Stromal cell of bone marrow (primary cell): ENCODE measurements around the gene CRYBG3.

Source experiments
- DNase-seq: peaks from one replicate; pipeline ENCODE4 v3.0.0-alpha.2; 2012; ENCODE audit warnings: low read depth

Gene CRYBG3

GRCh38 chr3:97974996-97975395 lies 153.2 kb downstream of the CRYBG3 start:
- no peak for DNase-seq

DNA sequence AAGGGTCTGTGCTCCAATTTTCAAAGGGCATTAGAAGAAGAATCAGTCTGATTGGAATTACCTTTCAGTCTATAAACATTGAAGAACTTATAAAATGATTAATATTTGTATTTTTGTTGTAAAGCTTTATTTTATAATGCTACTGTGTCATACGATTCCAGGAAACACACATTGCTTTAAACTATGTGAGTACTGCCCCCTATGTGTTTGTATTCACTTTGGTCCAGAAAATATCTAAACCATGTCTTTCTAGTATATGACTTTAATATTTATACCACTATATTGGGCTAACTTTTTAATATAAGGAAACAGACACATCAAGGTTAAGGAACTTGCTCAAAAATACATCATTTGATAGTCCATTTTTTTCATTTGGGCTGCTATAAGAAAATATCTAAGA lies 153.7 kb downstream of the CRYBG3 start:
- DNase-seq, result no peak

DNA sequence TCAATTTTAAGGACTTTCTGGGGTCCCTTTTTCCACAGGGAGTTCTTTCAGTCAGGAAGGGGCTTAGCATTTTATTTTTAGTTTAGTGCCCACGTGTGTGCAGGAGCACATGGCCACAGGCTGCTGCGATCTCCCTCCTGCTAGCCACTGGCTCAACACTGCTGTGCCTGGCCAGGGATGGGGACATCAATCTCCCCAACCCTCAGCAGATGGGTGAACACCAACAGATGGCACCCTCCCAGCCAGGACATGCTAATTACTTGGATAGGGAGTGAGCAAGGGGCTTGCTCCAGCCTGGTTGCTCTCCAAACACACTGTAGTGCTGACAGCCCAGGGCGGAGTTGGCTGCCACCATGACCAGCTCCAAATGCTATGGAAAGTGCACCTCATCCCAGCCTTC lies 157.8 kb downstream of the CRYBG3 start:
- DNase-seq, result no peak

GRCh38 chr3:97981886-97982285 lies 160.1 kb downstream of the CRYBG3 start:
- DNase-seq, result no peak

DNA sequence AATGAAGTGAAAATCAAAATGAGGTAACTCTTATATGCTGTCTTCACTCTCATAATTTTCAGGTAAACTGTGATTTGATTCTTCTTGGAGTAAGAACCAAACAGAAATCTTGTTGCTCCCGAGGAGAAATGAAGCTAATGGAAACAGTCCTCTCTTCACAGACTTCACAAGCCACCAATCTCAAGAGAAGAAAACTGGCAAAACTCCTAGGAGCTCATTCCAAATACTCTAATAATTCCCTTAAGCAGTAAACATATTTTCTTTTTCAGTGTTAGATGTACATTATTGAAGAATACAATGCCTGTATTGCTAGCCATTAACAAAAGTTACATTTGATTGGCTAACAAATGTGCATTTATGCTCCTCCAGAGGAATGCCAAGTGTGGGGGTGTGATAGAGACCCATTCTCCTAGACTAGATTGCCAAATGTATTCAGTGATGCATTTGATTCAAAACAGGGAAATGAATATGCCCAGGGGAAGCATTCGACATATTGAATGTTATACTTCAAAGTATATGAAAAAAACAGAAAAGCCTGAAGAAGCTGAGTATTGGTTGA lies 162.2 kb downstream of the CRYBG3 start:
- no peak for DNase-seq

DNA sequence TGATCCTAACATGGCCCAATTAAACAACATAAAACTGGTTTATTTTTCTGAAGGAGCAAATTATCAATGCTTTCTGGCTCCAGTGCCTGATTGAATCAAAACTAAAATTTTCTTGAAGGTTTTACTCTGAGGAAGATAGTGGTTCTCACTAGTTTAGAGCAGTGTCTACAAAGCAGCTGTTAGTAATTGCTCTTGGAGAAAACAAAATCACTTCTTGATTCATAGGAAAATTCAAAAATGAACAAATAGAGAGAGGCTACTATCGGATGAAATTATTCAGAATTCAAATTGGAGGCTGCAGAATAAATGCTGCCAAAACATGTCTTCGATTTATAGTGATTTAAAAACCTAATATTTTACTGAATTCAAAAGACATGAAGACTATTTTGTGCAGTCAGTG lies 165.5 kb downstream of the CRYBG3 start:
- DNase-seq, result no peak

DNA sequence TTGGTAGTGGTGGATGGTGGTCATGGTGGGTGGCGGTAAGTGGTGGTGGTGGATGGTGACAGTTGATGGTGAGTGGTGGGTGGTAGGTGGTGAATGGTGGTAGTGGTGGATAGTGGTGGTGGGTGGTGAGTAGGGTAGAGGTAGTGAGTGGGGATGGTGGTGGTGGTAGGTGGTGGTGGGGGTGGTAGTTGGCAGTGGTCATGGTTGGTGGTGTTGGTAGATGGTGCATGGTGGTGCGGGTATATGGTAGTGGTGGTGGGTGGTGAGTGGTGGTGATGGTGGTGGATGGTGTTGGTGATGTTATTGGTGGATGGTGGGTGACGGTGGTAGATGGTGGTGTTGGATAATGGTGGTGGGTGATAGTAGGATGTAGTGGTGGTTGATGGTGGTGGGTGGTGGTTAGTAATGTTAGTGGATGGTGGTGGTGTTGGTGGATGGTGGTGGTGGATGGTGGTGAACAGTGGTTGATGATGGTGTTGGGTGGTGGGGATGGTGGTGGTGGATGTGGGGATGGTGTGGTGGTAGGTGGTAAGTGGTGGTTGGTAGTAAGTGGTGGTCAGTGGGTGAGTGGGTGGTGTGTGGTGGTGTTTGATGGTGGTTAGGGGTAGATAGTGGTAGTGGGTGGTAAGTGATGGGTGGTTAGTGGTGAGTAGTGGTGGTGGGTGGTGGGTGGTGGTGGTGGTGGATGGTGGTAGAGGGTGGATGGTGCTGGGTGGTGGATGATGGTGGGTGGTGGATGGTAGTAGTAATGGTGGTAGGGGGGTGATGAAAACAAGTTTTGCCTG lies 167.2 kb downstream of the CRYBG3 start:
- DNase-seq, result no peak

GRCh38 chr3:97990624-97991292 lies 168.9 kb downstream of the CRYBG3 start:
- no peak for DNase-seq

GRCh38 chr3:97991293-97991682 lies 169.5 kb downstream of the CRYBG3 start:
- DNase-seq, result no peak

DNA sequence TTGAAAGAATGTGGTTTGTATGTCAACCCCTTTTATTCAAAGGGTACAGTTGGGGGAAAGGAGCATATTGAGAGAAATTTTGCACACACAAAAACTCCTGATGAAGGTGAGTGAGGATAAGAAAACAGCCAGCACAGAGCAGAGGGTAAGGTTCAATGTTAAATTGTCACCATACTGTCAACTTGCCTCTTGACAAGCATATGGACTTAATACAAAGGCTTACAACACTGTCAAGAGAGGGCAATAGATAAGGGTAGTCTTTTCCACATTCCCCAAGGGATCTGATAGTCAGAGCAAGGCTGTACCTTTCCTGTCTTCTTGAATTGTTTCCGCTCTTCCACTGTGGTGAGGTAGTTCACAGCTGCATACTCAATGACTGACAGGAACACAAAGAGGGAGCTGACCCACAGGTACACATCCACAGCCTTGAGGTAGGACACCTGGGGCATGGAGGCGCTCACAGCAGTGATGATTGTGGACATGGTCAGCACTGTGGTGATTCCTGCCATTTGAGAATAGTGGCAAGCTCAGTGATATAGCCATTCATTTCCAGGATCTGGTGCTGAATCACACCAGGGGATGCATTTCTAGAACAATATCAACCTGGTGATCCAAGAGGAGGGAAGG lies 170.8 kb downstream of the CRYBG3 start:
- no peak for DNase-seq

- no peak for DNase-seq
These were observed 171.7 kb downstream of the CRYBG3 start for GRCh38 chr3:97993526-97993925.

DNA sequence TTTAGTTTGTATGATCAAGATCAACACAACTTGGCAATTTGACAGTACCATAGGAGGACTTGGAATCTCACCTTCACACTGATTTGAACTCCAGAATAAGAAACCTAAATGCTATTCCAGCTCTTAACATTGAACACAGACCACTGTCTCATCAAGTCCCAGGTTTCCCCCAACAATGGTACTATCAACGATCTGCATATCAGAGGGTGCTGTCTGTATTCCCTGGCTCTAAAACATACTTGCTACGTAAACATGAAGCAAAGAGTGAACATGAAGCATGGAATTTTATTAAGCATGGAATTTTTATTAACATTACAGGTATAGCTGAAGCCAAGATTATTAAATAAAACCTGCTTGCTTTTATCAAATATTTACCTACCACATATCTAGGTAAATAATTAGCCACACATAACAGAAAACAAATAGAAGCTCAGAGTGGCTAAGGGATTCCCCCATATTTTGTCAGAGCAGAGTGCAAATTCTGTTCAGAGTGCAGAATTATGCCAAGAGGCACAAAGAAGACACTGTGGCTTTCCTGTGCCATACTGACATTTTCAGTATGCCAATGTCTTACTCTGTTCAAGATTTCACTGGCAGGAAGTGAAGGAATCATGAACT lies 172.6 kb downstream of the CRYBG3 start:
- no peak for DNase-seq
